Left renal cortex interstitium (tissue), 4 donors: ENCODE results near the gene NUDT13. TPM values are rescaled to one million over a fixed set of nuclear protein-coding genes. Genes with fewer than 3 reads are reported as not detected.

Experiments used
- DNase-seq, 4 donors: peaks; one replicate each; pipeline ENCODE4 v3.0.0-alpha.2; 2013; ENCODE audit warnings: low read depth in 4 of 4, low spot score in 2 of 4, missing footprints in 1 of 4
- polyA plus RNA-seq, 4 donors: library from polyadenylated mRNA; unstranded; fragments of 120-200 nt; gene quantifications; one replicate each; pipeline ENCODE4 v1.2.1, GENCODE V29; 2013; ENCODE audit not compliant: insufficient read length in 4 of 4

The NUDT13 gene
- 10 to 100 TPM in 1 of 4 donors, 1 to 10 TPM in 3; 4.1 to 10.1 (median 6.1) TPM for polyA plus RNA-seq

DNA sequence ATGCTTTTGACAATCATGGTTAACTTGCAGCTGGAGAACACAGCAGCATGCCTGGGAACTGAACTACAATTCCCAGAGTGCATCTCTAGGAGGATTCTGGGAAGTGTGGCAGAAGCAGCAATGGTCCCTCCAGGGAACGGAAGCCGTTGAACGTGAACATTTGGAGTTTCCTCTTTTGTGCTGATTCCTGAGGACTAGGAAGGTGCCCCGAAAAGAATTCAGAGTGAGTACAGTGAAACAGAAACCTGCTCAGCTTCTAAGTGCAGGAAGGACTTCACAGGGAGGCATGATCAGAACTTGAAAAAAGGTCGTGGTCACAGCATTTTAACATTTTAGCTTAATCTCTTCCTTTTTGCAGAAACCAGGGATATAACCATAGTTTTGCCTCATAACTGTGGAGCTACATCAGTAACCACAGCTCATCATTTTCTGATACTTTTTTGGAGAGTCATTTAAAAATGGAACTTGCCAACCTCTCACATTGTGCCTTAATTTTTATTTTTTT, at the start of gene NUDT13:
Gene NUDT13, plus strand, starts transcription at position 111 of the 505 bp plus-strand sequence. CDS start 3,911 bp downstream, outside the sequence.
- DNase-seq: peak in 3 of 4 donors; percentile 69 to 87 (median 77)

DNA sequence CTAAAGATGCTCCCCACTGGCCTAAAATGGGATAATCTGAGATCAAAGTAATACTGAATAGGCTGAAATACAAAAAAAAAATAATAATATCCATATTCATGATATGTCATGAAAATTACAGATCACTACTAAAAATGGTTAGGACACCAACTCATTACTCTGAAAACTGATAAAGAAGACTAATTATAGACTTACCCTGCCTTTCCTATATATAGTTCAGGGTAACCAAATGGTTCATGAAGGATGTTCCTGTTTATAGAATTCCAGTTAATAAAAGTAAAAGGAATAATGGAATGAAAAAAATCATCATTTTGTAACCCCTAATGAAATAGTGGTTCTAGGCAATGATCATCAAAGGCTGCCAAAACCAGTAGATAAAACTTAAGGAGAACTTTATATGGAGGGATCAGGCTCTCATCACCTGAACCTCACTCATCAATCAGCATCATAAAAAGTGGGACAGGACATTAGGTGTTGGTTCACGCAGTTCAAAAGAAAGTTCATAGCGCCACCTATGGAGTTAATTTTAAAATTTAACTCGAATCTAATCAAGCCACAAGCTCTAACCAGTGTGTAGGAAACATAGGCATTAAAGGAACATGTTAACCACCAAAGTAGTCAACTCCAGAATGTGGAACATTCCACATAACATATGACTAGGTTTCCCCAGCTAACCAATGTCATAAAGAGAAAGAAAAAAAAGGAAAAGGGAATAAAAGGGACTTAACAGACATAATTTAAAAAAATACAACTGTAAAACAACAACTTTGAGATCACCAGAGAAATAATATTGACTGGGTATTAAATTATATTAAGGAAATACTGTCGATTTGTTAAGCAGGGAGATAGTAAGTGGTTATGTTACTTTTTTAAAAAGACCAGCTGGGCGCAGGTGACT, 49.3 kb upstream of the NUDT13 start:
- DNase-seq: no peak

- DNase-seq: no peak
These were observed 48.5 kb upstream of the NUDT13 start for GRCh38 chr10:73061743-73062142.

GRCh38 chr10:73065441-73065840, 44.8 kb upstream of the NUDT13 start:
- DNase-seq: no peak

GRCh38 chr10:73073627-73074026, 36.6 kb upstream of the NUDT13 start:
- no peak for DNase-seq

- no peak for DNase-seq
These were observed 34.4 kb upstream of the NUDT13 start for GRCh38 chr10:73075829-73076228.

GRCh38 chr10:73076360-73077183, 33.7 kb upstream of the NUDT13 start:
- no peak for DNase-seq

DNA sequence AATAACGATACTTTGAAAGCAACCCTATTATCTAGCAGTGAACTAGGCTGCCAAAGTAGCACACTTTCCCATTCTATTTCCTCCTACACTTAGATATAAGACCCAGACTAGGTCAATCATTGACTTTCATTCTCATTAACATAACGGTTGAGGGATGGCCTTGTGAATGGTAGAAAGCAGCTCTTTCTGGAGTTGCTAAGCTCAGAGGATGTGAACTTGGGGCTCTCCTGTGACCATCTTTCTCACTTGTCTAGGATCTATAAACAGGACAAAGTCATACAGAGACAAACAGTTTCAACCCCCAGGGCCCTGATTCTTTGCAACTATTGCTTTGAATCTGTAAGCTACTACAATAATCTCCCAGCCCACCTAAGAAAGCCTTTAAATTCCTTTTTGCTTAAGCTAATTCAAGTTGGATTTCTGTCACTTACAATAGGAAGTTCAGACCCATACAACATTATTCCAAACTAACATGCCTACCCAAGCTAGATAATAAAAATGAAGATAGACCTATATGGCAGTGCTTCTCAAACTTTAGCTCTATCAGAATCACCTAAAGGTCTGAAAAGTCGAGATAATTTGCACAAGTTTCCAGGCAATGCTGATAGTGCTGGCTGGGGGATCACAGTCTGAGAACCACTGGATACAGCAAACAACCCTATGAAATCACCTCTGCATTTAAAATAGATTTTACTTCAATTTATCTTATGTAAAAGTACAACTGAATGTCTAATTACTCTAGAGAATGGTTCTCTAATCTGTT, 30.3 kb upstream of the NUDT13 start:
- no peak for DNase-seq

- DNase-seq: no peak
These were observed 27.0 kb upstream of the NUDT13 start for GRCh38 chr10:73083221-73083620.

DNA sequence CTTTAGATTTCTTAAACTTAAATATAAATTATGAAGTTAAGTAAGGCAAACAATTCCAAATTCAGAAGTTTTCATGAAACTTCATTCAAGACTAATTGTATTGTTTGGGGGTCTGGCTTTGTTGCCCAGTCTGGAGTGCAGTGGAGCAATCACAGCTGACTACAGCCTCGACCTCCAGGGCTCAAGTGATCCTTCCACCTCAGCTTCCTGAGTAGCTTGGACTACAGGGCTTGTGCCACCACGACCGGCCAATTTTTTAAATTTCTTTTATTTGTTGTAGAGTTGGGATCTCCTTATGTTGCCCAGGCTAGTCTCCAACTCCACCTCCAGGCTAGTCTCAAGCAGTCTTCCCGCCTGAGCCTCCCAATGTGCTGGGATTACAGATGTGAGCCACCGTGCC, 26.0 kb upstream of the NUDT13 start:
- DNase-seq: no peak

- DNase-seq: no peak
These were observed 23.4 kb upstream of the NUDT13 start for GRCh38 chr10:73086816-73087215.

DNA sequence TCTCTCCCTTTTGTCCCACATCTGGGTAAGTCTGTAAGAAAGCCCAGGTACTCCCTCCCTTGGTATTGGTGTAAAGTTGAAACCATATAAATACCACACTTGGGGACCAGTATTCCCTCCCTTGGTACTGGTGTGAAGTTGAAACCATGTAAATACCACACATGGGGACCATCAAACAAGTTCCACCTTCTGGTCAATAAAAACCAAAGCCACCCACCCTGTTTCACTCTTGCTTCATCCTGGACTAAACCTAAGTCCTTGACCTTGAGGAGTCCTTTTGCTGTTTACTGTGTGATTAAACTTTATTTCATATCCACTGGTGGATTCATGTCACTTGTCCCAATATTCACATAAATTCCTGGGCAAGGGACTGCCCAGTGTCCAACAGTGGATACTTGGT, 22.0 kb upstream of the NUDT13 start:
- DNase-seq: no peak

- no peak for DNase-seq
These were observed 17.4 kb upstream of the NUDT13 start for GRCh38 chr10:73092830-73093229.

DNA sequence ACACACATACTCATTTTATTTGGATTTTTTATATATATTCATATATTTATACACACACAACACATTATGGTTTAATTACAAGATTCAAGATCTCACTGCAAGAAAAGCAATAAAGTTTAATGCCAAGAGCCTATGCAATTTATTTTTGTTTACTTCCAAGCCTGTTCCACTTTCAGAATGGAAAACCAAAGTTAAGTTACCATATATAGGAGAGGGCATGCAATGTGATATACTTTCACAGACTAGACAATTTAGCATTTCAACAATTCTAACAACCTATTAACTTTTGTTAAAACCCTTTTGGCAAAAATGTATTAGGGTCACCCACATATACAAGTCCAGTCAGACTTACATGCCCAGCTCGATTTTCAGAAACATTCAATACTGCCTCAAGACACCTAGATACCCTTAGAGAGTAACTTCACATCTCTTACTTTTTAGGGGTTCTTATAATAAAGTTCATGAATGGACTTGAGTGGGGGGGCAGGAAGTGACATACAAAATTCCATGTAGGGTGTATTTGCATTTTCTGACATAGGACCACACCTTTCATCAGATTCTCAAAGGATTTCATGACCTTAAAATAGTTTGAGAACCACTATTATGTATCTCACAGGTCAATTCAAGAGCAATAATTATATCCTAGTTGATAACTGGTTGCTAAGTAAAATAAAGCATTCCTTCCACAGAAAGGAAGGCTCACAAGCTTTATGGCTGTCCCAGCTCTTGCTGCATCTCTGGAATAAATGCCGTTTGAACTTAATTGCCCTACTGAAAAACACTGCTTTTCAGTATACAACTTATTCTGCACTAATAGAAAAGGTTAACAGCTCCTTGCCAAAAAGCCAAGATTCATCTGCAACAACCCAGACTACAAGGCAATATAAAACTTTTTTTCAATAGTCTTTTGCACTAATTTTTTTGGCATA, 16.1 kb upstream of the NUDT13 start:
- DNase-seq: no peak

- DNase-seq: peak in 1 of 4 donors; percentile 52
These were observed 15.2 kb upstream of the NUDT13 start for GRCh38 chr10:73094986-73095480.

DNA sequence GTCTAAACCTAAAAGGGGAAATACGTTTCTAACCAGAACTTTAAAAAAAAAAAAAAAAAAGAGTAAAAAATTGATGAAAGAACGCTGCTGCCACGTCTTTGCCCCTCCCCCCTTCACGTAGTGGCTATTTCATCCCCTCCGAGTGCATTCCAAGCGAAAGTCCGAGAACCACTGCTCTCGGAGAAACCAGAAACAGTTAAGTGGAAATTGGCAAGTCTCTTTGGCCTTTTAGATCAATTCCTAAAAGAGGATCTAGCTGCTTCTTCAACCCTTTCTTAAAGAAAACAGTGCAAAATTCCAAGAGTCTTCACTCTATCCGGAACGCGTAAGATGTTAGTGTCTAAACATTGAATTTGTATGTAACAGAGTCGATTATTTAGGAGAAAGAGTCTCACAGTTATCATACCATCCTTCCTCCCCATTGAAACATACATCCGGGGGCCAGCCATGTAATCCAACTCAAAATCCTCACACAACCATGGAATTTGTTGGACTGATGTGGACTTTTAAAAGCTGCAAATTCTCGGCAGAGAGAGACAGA, 14.7 kb upstream of the NUDT13 start:
- DNase-seq: peak in 3 of 4 donors; percentile 65 to 89 (median 67)

- DNase-seq: peak in 1 of 4 donors; percentile 55
These were observed 14.2 kb upstream of the NUDT13 start for GRCh38 chr10:73096041-73096448.

GRCh38 chr10:73096449-73097304, 13.6 kb upstream of the NUDT13 start, which contains the start of gene P4HA1:
TSS of gene P4HA1 (minus strand) at chr10:73096866. CDS start at chr10:73074883, 21,983 bp downstream.
- DNase-seq: peak; percentile 87 to 94 (median 91)
